Measurements from ENCODE around the gene GNG3. TPM values are rescaled to one million over a fixed set of nuclear protein-coding genes. Genes with fewer than 3 reads are reported as not detected.

Gene GNG3
- polyA plus RNA-seq (2013, experiment 1 of 2), result 0.10 TPM
- polyA plus RNA-seq (2013, experiment 2 of 2), result 0.07 TPM

GRCh38 chr11:62707277-62707861, at the start of gene GNG3, which contains the start of gene BSCL2:
TSS of gene GNG3 (plus strand) at chr11:62707676. CDS start at chr11:62708296, 620 bp downstream.
TSS of gene BSCL2 (minus strand) at chr11:62707424. CDS start at chr11:62707195, 229 bp downstream.
- Histone ChIP-seq H3K36me3 (ENCODE audit: control insufficient read depth in 1 of 2, insufficient read depth in 2 of 2, low read depth in 1 of 2, low read length in 2 of 2) (peaks cover 36 to 37% of the 10 kb centered on the region in 2 experiments), H3K27ac (ENCODE audit: low read length, poor library complexity, severe bottlenecking) (peak within 1 kb of the TSS; percentile 68), H2AFZ (ENCODE audit: low read depth, low read length) (no peak within 1 kb of the TSS), H2BK5ac (ENCODE audit: low read depth, low read length, poor library complexity, severe bottlenecking) (no peak within 1 kb of the TSS), H3K9ac (ENCODE audit: low read length) (peak within 1 kb of the TSS; percentile 98), H3K18ac (ENCODE audit: low read depth in 1 of 2, low read length in 2 of 2) (peak within 1 kb of the TSS; percentile 56 to 62), H3K9me3 (ENCODE audit: control insufficient read depth, low read length) (no peaks in the 10 kb centered on the region), H3K23ac (ENCODE audit: low read length in 2 of 2) (peak within 1 kb of the TSS in 1 of 2 experiments; percentile 2), H2BK120ac (ENCODE audit: low read depth, low read length) (no peak within 1 kb of the TSS), H2BK12ac (ENCODE audit: low read length in 2 of 2) (no peak within 1 kb of the TSS), H3K4me1 (ENCODE audit: control insufficient read depth, insufficient read depth, low read depth, low read length) (peaks cover 34% of the 10 kb centered on the region), H3K4ac (ENCODE audit: low read depth in 1 of 2, low read length in 2 of 2) (peak within 1 kb of the TSS; percentile 10 to 34), H2BK15ac (ENCODE audit: low read depth, poor library complexity, severe bottlenecking) (peak within 1 kb of the TSS; percentile 60), H4K91ac (ENCODE audit: low read length) (peak within 1 kb of the TSS; percentile 72), H3K4me2 (ENCODE audit: low read length, poor library complexity, severe bottlenecking) (peak within 1 kb of the TSS; percentile 93), H2AK5ac (ENCODE audit: low read length, severe bottlenecking) (peak within 1 kb of the TSS; percentile 35), H4K8ac (ENCODE audit: low read length) (peak within 1 kb of the TSS; percentile 35), H3K4me3 (ENCODE audit: insufficient read depth in 1 of 2, low read depth in 1 of 2, low read length in 2 of 2) (peak within 1 kb of the TSS; percentile 45 to 91), H3K27me3 (ENCODE audit: control insufficient read depth in 1 of 2, insufficient read depth in 1 of 2, low read length in 2 of 2) (no peaks in the 10 kb centered on the region), H3K14ac (ENCODE audit: low read length in 2 of 2) (peak within 1 kb of the TSS in 1 of 2 experiments; percentile 5), H3K79me1 (replicated peaks; ENCODE audit: low read length, poor library complexity, severe bottlenecking) (peaks cover 16% of the 10 kb centered on the region)
- no peak for DNase-seq
- 49% methylated on average over 9 of the region's 10 CpGs for WGBS

GRCh38 chr11:62664405-62665074, 42.9 kb upstream of the GNG3 start:
- Histone ChIP-seq H2BK5ac (ENCODE audit: low read depth, low read length, poor library complexity, severe bottlenecking) (peak overlapping the region; percentile 77), H3K79me1 (replicated peaks; ENCODE audit: low read length, poor library complexity, severe bottlenecking) (peaks cover 13% of the 10 kb centered on the region), H2BK15ac (ENCODE audit: low read depth, poor library complexity, severe bottlenecking) (peak overlapping the region; percentile 94), H3K27me3 (ENCODE audit: control insufficient read depth in 1 of 2, insufficient read depth in 1 of 2, low read length in 2 of 2) (no peaks in the 10 kb centered on the region), H2AK5ac (ENCODE audit: low read length, severe bottlenecking) (no peak overlapping the region), H2AFZ (ENCODE audit: low read depth, low read length) (peak overlapping the region; percentile 77), H3K4ac (ENCODE audit: low read depth in 1 of 2, low read length in 2 of 2) (peak overlapping the region in 1 of 2 experiments; percentile 65), H3K14ac (ENCODE audit: low read length in 2 of 2) (peak overlapping the region in 1 of 2 experiments; percentile 68), H3K9me3 (ENCODE audit: control insufficient read depth, low read length) (no peaks in the 10 kb centered on the region), H2BK12ac (ENCODE audit: low read length in 2 of 2) (no peak overlapping the region), H3K36me3 (ENCODE audit: control insufficient read depth in 1 of 2, insufficient read depth in 2 of 2, low read depth in 1 of 2, low read length in 2 of 2) (peaks cover 26 to 40% of the 10 kb centered on the region in 2 experiments), H3K18ac (ENCODE audit: low read depth in 1 of 2, low read length in 2 of 2) (peak overlapping the region; percentile 83 to 96), H3K4me3 (ENCODE audit: insufficient read depth in 1 of 2, low read depth in 1 of 2, low read length in 2 of 2) (peak overlapping the region; percentile 81 to 94), H3K4me1 (ENCODE audit: control insufficient read depth, insufficient read depth, low read depth, low read length) (peaks cover 11% of the 10 kb centered on the region), H4K91ac (ENCODE audit: low read length) (peak overlapping the region; percentile 85), H3K27ac (ENCODE audit: low read length, poor library complexity, severe bottlenecking) (peak overlapping the region; percentile 97), H3K9ac (ENCODE audit: low read length) (peak overlapping the region; percentile 95), H2BK120ac (ENCODE audit: low read depth, low read length) (no peak overlapping the region), H3K4me2 (ENCODE audit: low read length, poor library complexity, severe bottlenecking) (peak overlapping the region; percentile 68), H4K8ac (ENCODE audit: low read length) (peak overlapping the region; percentile 69), H3K23ac (ENCODE audit: low read length in 2 of 2) (peak overlapping the region in 1 of 2 experiments; percentile 89)
- 3% methylated on average over 35 of the region's 36 CpGs for WGBS
- no peak for DNase-seq

GRCh38 chr11:62665075-62665598, 42.3 kb upstream of the GNG3 start, which contains the start of the genes C11orf98 and CSKMT:
TSS of gene C11orf98 (minus strand) at chr11:62665210. CDS start at chr11:62665169, 41 bp downstream.
TSS of gene CSKMT (plus strand) at chr11:62665312. CDS start at chr11:62665880, 568 bp downstream.
- H3K27me3 ChIP-seq (ENCODE audit: control insufficient read depth in 1 of 2, insufficient read depth in 1 of 2, low read length in 2 of 2), result no peaks in the 10 kb centered on the region
- H3K9ac ChIP-seq (ENCODE audit: low read length), result peak within 1 kb of the TSS; percentile 95
- peak; percentile 95 for DNase-seq
- H2AK5ac ChIP-seq (ENCODE audit: low read length, severe bottlenecking), result no peak within 1 kb of the TSS
- peaks cover 11% of the 10 kb centered on the region for H3K4me1 ChIP-seq (ENCODE audit: control insufficient read depth, insufficient read depth, low read depth, low read length)
- H2BK5ac ChIP-seq (ENCODE audit: low read depth, low read length, poor library complexity, severe bottlenecking), result peak within 1 kb of the TSS; percentile 77
- H3K36me3 ChIP-seq (ENCODE audit: control insufficient read depth in 1 of 2, insufficient read depth in 2 of 2, low read depth in 1 of 2, low read length in 2 of 2), result peaks cover 26 to 42% of the 10 kb centered on the region in 2 experiments
- H3K14ac ChIP-seq (ENCODE audit: low read length in 2 of 2), result peak within 1 kb of the TSS in 1 of 2 experiments; percentile 68
- H3K18ac ChIP-seq (ENCODE audit: low read depth in 1 of 2, low read length in 2 of 2), result peak within 1 kb of the TSS; percentile 83 to 96
- H4K91ac ChIP-seq (ENCODE audit: low read length), result peak within 1 kb of the TSS; percentile 85
- peak within 1 kb of the TSS; percentile 82 for H3K4me2 ChIP-seq (ENCODE audit: low read length, poor library complexity, severe bottlenecking)
- H2BK15ac ChIP-seq (ENCODE audit: low read depth, poor library complexity, severe bottlenecking), result peak within 1 kb of the TSS; percentile 94
- under 1% methylated on average over 43 of the region's 47 CpGs for WGBS
- H3K9me3 ChIP-seq (ENCODE audit: control insufficient read depth, low read length), result no peaks in the 10 kb centered on the region
- H3K4me3 ChIP-seq (ENCODE audit: insufficient read depth in 1 of 2, low read depth in 1 of 2, low read length in 2 of 2), result peak within 1 kb of the TSS; percentile 81 to 94
- H3K23ac ChIP-seq (ENCODE audit: low read length in 2 of 2), result peak within 1 kb of the TSS in 1 of 2 experiments; percentile 89
- H4K8ac ChIP-seq (ENCODE audit: low read length), result peak within 1 kb of the TSS; percentile 69
- peaks cover 13% of the 10 kb centered on the region for H3K79me1 ChIP-seq (replicated peaks; ENCODE audit: low read length, poor library complexity, severe bottlenecking)
- H3K27ac ChIP-seq (ENCODE audit: low read length, poor library complexity, severe bottlenecking), result peak within 1 kb of the TSS; percentile 97
- H2AFZ ChIP-seq (ENCODE audit: low read depth, low read length), result peak within 1 kb of the TSS; percentile 77
- peak within 1 kb of the TSS; percentile 54 for H2BK120ac ChIP-seq (ENCODE audit: low read depth, low read length)
- peak within 1 kb of the TSS; percentile 35 to 65 for H3K4ac ChIP-seq (ENCODE audit: low read depth in 1 of 2, low read length in 2 of 2)
- H2BK12ac ChIP-seq (ENCODE audit: low read length in 2 of 2), result no peak within 1 kb of the TSS
